Measurements from ENCODE around the gene GJA4. TPM values are rescaled to one million over a fixed set of nuclear protein-coding genes. Genes with fewer than 3 reads are reported as not detected.
"Not testable (repeated sequence)": the region's sequence is repeated elsewhere in the genome, so short reads cannot be mapped to it uniquely, and the experiment has no call there.

GJA4 gene
- total and polyA plus RNA-seq, 2 donors, result 3.8 to 10.0 TPM

DNA sequence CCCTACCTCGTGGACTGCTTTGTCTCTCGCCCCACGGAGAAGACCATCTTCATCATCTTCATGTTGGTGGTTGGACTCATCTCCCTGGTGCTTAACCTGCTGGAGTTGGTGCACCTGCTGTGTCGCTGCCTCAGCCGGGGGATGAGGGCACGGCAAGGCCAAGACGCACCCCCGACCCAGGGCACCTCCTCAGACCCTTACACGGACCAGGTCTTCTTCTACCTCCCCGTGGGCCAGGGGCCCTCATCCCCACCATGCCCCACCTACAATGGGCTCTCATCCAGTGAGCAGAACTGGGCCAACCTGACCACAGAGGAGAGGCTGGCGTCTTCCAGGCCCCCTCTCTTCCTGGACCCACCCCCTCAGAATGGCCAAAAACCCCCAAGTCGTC lies 2.0 kb downstream of the GJA4 start:
- Histone ChIP-seq H3K27me3 (ENCODE audit: control insufficient read depth in 2 of 2, insufficient read depth in 1 of 2, low read length in 1 of 2) (peaks cover 13 to 47% of the 10 kb centered on the region in 2 donors), H3K27ac (ENCODE audit: low read depth in 1 of 2, low read length in 1 of 2) (no peak overlapping the region), H3K4me3 (ENCODE audit: low read length in 2 of 2) (no peak overlapping the region), H3K9me3 (ENCODE audit: control insufficient read depth in 2 of 2, insufficient read depth in 1 of 2, low read length in 1 of 2) (peaks cover 0 to 2% of the 10 kb centered on the region in 2 donors), H3K36me3 (ENCODE audit: control insufficient read depth in 2 of 2, insufficient read depth in 2 of 2, low read length in 1 of 2) (no peaks in the 10 kb centered on the region), H3K4me1 (ENCODE audit: control insufficient read depth in 2 of 2, insufficient read depth in 2 of 2, low read length in 2 of 2) (peaks cover 0 to 5% of the 10 kb centered on the region in 2 donors)
- 93% methylated on average over 12 of the region's 12 CpGs for WGBS
- no peak for DNase-seq (ENCODE audit: low read depth in 6 of 9, low spot score in 9 of 9)

DNA sequence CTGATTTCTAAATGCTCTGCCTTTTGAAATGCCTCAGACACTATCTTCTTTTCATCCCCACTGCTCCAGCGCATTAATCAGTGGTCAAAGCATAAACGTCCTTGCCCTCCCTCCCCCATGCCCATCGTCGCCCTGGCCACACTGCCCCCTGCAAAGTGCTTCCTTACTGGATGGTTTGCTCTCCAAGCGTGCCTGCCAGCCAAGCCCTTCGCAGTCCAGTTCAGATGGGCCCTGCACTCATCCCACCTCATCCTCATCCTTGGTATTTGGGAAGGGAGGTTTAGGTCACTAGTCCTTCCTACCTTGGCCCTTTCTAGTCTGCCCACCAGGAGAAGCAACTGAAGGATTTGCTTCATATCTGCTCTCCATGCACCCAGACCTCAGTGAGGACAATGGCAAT lies 3.1 kb downstream of the GJA4 start:
- peaks cover 13 to 43% of the 10 kb centered on the region in 2 donors for H3K27me3 ChIP-seq (ENCODE audit: control insufficient read depth in 2 of 2, insufficient read depth in 1 of 2, low read length in 1 of 2)
- peaks cover 0 to 2% of the 10 kb centered on the region in 2 donors for H3K9me3 ChIP-seq (ENCODE audit: control insufficient read depth in 2 of 2, insufficient read depth in 1 of 2, low read length in 1 of 2)
- 94% methylated on average over 6 of the region's 6 CpGs for WGBS
- no peaks in the 10 kb centered on the region for H3K36me3 ChIP-seq (ENCODE audit: control insufficient read depth in 2 of 2, insufficient read depth in 2 of 2, low read length in 1 of 2)
- H3K4me3 ChIP-seq (ENCODE audit: low read length in 2 of 2), result no peak overlapping the region
- peaks cover 0 to 5% of the 10 kb centered on the region in 2 donors for H3K4me1 ChIP-seq (ENCODE audit: control insufficient read depth in 2 of 2, insufficient read depth in 2 of 2, low read length in 2 of 2)
- DNase-seq (ENCODE audit: low read depth in 6 of 9, low spot score in 9 of 9), result no peak
- no peak overlapping the region for H3K27ac ChIP-seq (ENCODE audit: low read depth in 1 of 2, low read length in 1 of 2)

DNA sequence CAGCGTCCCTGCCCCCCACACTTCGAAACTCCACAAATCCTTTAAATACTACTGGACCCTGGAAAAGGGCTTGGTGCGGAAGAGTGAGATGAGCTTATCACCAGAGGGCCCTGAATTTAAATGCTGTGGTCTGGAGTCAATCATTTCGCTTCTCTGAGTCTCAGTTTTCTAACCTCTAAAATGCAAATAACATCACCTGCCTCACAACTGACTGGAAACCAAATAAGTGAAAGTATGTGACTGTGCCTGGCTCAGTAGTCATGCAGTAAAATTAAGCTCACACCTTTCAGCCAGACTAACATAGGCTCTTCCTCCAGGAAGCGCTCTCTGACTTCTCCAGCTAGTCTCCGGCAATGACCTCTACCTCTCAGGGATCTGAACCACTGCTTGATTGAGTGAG lies 4.2 kb downstream of the GJA4 start:
- Histone ChIP-seq H3K9me3 (ENCODE audit: control insufficient read depth in 2 of 2, insufficient read depth in 1 of 2, low read length in 1 of 2) (peaks cover 0 to under 1% of the 10 kb centered on the region in 2 donors), H3K27ac (ENCODE audit: low read depth in 1 of 2, low read length in 1 of 2) (no peak overlapping the region), H3K4me1 (ENCODE audit: control insufficient read depth in 2 of 2, insufficient read depth in 2 of 2, low read length in 2 of 2) (peaks cover 0 to 5% of the 10 kb centered on the region in 2 donors), H3K4me3 (ENCODE audit: low read length in 2 of 2) (no peak overlapping the region), H3K27me3 (ENCODE audit: control insufficient read depth in 2 of 2, insufficient read depth in 1 of 2, low read length in 1 of 2) (peaks cover 13 to 32% of the 10 kb centered on the region in 2 donors), H3K36me3 (ENCODE audit: control insufficient read depth in 2 of 2, insufficient read depth in 2 of 2, low read length in 1 of 2) (no peaks in the 10 kb centered on the region)
- DNase-seq (ENCODE audit: low read depth in 6 of 9, low spot score in 9 of 9), result no peak
- 94% methylated on average over 6 of the region's 6 CpGs for WGBS

DNA sequence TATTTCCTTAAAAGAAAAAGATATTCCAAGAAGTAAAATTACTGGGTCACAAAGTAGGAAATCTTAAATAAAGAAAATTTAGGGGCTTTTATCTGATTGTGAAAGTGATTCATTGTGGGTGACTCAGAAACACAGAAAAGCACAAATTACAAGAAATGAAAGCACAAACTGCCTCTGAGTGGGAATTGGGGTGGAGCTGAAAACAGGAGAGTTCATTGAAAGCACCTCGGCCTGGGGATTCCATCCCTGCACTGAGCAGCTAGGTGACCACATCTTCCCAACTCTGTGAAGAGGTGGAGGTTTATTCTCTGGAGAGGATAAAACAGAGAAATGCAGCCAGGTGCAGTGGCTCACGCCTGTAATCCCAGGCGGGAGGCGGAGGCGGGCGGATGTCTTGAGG lies 7.4 kb downstream of the GJA4 start:
- Histone ChIP-seq H3K27ac (ENCODE audit: low read depth in 1 of 2, low read length in 1 of 2) (no peak overlapping the region), H3K36me3 (ENCODE audit: control insufficient read depth in 2 of 2, insufficient read depth in 2 of 2, low read length in 1 of 2) (no peaks in the 10 kb centered on the region), H3K4me1 (ENCODE audit: control insufficient read depth in 2 of 2, insufficient read depth in 2 of 2, low read length in 2 of 2) (no peaks in the 10 kb centered on the region), H3K9me3 (ENCODE audit: control insufficient read depth in 2 of 2, insufficient read depth in 1 of 2, low read length in 1 of 2) (no peaks in the 10 kb centered on the region), H3K27me3 (ENCODE audit: control insufficient read depth in 2 of 2, insufficient read depth in 1 of 2, low read length in 1 of 2) (peaks cover 0 to 2% of the 10 kb centered on the region in 2 donors), H3K4me3 (ENCODE audit: low read length in 2 of 2) (no peak overlapping the region)
- no peak for DNase-seq (ENCODE audit: low read depth in 6 of 9, low spot score in 9 of 9)
- 93% methylated on average over 6 of the region's 6 CpGs for WGBS

DNA sequence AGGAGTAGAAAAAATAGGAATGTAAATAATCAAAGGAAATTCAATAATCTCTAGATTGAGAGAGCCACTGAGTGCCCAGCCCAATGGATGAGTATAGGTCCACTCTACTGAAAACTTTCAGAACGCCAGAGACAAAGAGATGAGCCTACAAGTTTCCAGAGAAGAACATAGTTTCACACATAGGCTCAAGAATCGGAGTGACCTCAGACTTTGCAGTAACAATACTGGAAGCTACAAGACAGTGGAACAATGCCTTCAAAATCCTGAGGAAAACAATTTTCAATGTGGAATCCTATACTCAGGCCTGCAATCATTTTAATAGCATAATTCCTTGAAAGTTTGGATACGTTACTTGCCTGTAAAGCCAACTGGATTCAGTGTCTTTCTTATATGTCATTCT lies 11.0 kb downstream of the GJA4 start:
- no peaks in the 10 kb centered on the region for H3K9me3 ChIP-seq (ENCODE audit: control insufficient read depth in 2 of 2, insufficient read depth in 1 of 2, low read length in 1 of 2)
- no peak overlapping the region for H3K4me3 ChIP-seq (ENCODE audit: low read length in 2 of 2)
- H3K36me3 ChIP-seq (ENCODE audit: control insufficient read depth in 2 of 2, insufficient read depth in 2 of 2, low read length in 1 of 2), result no peaks in the 10 kb centered on the region
- no peak for DNase-seq (ENCODE audit: low read depth in 6 of 9, low spot score in 9 of 9)
- 98% methylated on average over 3 of the region's 3 CpGs for whole genome bisulfite sequencing
- no peak overlapping the region for H3K27ac ChIP-seq (ENCODE audit: low read depth in 1 of 2, low read length in 1 of 2)
- H3K27me3 ChIP-seq (ENCODE audit: control insufficient read depth in 2 of 2, insufficient read depth in 1 of 2, low read length in 1 of 2), result no peaks in the 10 kb centered on the region
- H3K4me1 ChIP-seq (ENCODE audit: control insufficient read depth in 2 of 2, insufficient read depth in 2 of 2, low read length in 2 of 2), result no peaks in the 10 kb centered on the region

DNA sequence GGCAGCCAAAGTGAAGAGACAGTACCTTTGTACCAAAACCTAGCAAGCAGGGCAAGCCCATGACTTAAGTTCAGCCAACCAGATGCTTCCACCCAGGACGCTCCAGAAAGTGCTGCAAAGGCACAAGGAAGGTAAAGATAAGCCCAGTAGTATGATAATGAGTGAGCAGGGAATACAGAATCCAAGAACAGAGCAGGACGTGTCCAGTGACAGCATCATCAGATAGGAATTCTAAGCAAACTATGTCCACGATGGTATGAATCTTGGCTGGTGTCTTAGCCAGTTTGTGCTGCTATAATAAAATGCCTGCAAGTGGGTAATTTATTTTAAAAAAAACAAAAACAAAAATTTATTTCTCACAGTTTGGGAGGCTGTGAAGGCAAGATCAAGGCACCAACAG lies 13.6 kb downstream of the GJA4 start:
- DNase-seq (ENCODE audit: low read depth in 6 of 9, low spot score in 9 of 9), result no peak
- H3K9me3 ChIP-seq (ENCODE audit: control insufficient read depth in 2 of 2, insufficient read depth in 1 of 2, low read length in 1 of 2), result no peaks in the 10 kb centered on the region
- 93% methylated on average over 3 of the region's 3 CpGs for WGBS
- H3K27ac ChIP-seq (ENCODE audit: low read depth in 1 of 2, low read length in 1 of 2), result no peak overlapping the region
- H3K36me3 ChIP-seq (ENCODE audit: control insufficient read depth in 2 of 2, insufficient read depth in 2 of 2, low read length in 1 of 2), result no peaks in the 10 kb centered on the region
- H3K4me3 ChIP-seq (ENCODE audit: low read length in 2 of 2), result no peak overlapping the region
- no peaks in the 10 kb centered on the region for H3K4me1 ChIP-seq (ENCODE audit: control insufficient read depth in 2 of 2, insufficient read depth in 2 of 2, low read length in 2 of 2)
- no peaks in the 10 kb centered on the region for H3K27me3 ChIP-seq (ENCODE audit: control insufficient read depth in 2 of 2, insufficient read depth in 1 of 2, low read length in 1 of 2)

DNA sequence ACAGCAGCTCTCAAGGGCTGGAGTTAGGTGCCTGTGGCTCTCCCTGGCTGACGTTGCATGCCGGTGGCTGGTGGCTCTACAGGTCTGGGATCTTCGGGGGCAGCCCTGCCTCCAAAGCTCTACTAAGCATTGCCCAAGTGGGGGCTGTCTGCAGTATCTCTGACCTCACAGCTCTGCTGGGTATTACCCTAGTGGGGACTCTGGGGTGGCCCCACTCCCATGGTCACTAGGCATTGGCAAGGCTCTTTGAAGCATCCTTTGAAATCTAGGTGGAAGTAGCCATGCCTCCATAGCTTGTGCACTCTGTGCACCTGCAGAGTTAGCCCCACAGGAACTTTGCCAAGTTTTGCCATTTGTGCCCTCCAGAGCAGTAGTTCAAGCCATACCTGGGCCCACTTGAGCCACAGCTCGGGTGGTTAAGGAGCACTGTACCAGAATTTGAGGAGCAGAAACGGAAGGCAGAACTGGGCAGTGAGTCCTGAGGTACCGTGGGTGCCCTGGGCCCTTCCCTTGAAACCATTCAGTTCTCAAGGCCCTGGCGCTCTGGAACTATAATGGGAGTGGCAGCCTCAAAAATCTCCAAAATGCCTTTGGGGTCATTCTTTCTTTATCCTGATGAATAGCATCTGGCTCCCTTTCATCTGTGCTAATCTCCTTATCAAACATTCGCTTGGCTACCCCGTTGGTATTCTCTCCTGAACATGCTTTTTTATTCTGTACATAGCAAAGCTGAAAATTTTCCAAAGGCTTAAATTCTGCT lies 15.4 kb downstream of the GJA4 start:
- Histone ChIP-seq H3K27me3 (ENCODE audit: control insufficient read depth in 2 of 2, insufficient read depth in 1 of 2, low read length in 1 of 2) (no peaks in the 10 kb centered on the region), H3K27ac (ENCODE audit: low read depth in 1 of 2, low read length in 1 of 2) (no peak overlapping the region), H3K4me1 (ENCODE audit: control insufficient read depth in 2 of 2, insufficient read depth in 2 of 2, low read length in 2 of 2) (no peaks in the 10 kb centered on the region), H3K4me3 (ENCODE audit: low read length in 2 of 2) (no peak overlapping the region), H3K9me3 (ENCODE audit: control insufficient read depth in 2 of 2, insufficient read depth in 1 of 2, low read length in 1 of 2) (no peaks in the 10 kb centered on the region), H3K36me3 (ENCODE audit: control insufficient read depth in 2 of 2, insufficient read depth in 2 of 2, low read length in 1 of 2) (no peaks in the 10 kb centered on the region)
- 97% methylated on average over 9 of the region's 9 CpGs for WGBS
- no peak for DNase-seq (ENCODE audit: low read depth in 6 of 9, low spot score in 9 of 9)

DNA sequence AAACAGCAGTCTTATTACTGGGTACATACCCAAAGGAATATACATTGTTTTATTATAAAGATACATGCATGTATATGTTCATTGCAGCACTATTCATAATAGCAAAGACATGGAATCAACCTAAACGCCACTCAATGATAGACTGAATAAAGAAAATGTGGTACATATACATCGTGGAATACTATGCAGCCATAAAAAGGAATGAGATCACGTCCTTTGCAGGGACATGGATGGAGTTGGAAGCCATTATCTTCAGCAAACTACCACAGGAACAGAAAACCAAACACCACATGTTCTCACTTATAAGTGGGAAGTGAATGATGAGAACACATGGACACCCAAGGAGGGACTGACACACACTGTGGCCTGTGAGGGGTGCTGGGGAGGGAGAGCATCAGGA lies 18.0 kb downstream of the GJA4 start:
- H3K36me3 ChIP-seq (ENCODE audit: control insufficient read depth in 2 of 2, insufficient read depth in 2 of 2, low read length in 1 of 2); H3K4me3 ChIP-seq (ENCODE audit: low read length in 2 of 2); DNase-seq (ENCODE audit: low read depth in 6 of 9, low spot score in 9 of 9); H3K4me1 ChIP-seq (ENCODE audit: control insufficient read depth in 2 of 2, insufficient read depth in 2 of 2, low read length in 2 of 2); H3K27me3 ChIP-seq (ENCODE audit: control insufficient read depth in 2 of 2, insufficient read depth in 1 of 2, low read length in 1 of 2); H3K9me3 ChIP-seq (ENCODE audit: control insufficient read depth in 2 of 2, insufficient read depth in 1 of 2, low read length in 1 of 2); H3K27ac ChIP-seq (ENCODE audit: low read depth in 1 of 2, low read length in 1 of 2): not testable (repeated sequence)
- WGBS, result 99% methylated on average over 3 of the region's 3 CpGs

DNA sequence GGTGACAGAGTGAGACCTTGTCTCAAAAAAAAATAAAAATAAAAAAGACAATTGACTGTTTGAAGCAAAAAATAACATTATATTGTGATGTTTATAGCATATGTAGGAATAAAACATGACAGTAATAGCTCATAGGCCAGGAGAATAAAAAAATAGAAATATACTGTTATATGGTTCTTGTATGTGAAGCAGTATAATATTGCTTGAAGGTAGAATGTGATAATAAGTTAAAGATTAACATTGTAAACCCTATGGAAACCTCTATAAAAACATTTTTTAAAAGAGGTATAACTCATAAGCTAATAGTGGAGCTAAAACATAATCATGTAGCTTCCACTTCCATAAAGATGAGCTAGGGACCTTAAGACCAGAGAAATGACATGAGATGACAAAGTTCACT lies 23.5 kb downstream of the GJA4 start:
- no peaks in the 10 kb centered on the region for H3K36me3 ChIP-seq (ENCODE audit: control insufficient read depth in 2 of 2, insufficient read depth in 2 of 2, low read length in 1 of 2)
- no peak overlapping the region for H3K4me3 ChIP-seq (ENCODE audit: low read length in 2 of 2)
- H3K4me1 ChIP-seq (ENCODE audit: control insufficient read depth in 2 of 2, insufficient read depth in 2 of 2, low read length in 2 of 2), result no peaks in the 10 kb centered on the region
- no peak for DNase-seq (ENCODE audit: low read depth in 6 of 9, low spot score in 9 of 9)
- H3K27ac ChIP-seq (ENCODE audit: low read depth in 1 of 2, low read length in 1 of 2), result no peak overlapping the region
- H3K27me3 ChIP-seq (ENCODE audit: control insufficient read depth in 2 of 2, insufficient read depth in 1 of 2, low read length in 1 of 2), result no peaks in the 10 kb centered on the region
- no peaks in the 10 kb centered on the region for H3K9me3 ChIP-seq (ENCODE audit: control insufficient read depth in 2 of 2, insufficient read depth in 1 of 2, low read length in 1 of 2)

Data from thymus (tissue), 11 donors.